LNCAP (cell line): ENCODE data around the gene SYN1.

Experiments used
- TF ChIP-seq, protein P1 (sequence below): fragments of 450-650 bp; IDR thresholded peaks from 2 replicates; pipeline ENCODE4 v1.5.1; 2017; ENCODE audit warnings: mild to moderate bottlenecking

SYN1 gene

DNA sequence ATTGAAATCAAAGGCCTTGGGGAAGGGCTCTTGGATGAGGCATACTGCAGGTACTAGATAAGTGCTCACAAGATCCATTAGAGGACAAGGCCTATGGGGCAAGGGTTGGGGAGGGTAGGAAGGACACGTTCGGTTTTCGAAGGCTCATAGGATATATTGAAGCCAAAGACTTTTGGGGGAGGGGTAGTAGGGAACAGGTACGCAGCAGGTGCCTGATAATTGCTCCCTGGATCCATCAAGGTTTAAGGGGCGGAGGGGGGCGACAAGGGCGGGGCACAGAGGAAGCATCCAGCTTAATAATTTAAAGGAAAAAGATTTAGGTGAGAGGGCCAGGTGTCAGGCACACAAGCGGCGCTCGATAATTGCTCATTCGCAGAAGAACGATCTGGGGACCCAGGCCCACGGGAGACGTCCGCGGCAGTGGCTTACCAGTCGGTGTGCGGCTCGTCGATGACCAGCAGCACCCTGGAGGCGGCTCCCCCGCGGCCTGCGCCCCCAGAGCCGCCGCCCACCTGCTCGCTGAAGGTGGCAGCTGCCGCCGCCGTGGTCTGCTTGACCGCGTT is 653 bp downstream of the SYN1 start:
- TF ChIP-seq, protein P1, sequence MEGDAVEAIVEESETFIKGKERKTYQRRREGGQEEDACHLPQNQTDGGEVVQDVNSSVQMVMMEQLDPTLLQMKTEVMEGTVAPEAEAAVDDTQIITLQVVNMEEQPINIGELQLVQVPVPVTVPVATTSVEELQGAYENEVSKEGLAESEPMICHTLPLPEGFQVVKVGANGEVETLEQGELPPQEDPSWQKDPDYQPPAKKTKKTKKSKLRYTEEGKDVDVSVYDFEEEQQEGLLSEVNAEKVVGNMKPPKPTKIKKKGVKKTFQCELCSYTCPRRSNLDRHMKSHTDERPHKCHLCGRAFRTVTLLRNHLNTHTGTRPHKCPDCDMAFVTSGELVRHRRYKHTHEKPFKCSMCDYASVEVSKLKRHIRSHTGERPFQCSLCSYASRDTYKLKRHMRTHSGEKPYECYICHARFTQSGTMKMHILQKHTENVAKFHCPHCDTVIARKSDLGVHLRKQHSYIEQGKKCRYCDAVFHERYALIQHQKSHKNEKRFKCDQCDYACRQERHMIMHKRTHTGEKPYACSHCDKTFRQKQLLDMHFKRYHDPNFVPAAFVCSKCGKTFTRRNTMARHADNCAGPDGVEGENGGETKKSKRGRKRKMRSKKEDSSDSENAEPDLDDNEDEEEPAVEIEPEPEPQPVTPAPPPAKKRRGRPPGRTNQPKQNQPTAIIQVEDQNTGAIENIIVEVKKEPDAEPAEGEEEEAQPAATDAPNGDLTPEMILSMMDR: no peak

DNA sequence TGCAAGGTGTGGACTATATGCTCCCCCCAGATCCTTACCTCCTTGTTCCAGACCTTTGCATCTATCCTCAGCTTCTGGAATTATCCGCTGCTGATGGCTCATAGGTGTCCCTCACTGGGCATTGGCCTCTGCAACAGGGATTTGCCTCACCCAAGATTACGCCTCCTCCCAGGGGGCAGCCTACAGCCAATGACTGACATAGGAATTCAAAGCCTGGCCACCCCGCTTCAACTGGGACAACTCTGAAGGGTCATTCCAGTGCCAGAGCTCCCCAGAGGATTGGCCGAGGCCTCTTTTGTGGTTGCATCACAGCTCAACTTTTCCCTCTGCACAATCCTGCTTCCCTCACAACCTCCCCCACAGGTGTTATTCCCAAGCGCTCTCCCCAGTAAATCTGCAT is 5.0 kb downstream of the SYN1 start:
- TF ChIP-seq, protein P1: no peak

DNA sequence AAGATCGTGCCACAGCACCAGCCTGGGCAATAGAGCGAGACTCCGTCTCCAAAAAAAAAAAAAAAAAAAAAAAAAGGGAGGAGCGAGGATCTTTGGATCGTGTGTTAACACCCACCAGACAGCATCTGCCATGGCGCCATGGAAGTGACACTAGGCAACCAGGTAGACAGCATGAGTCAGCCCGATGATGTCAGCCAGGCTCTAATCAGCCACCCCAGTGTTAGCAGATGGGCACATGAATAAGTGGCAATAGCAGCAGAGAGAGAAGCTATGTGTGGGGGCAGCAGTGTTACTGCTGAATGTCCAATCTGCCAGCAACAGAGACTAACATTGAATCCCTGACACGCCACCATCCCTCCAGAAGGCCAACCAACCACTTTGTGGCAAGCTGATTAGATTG is 6.6 kb downstream of the SYN1 start:
- TF ChIP-seq, protein P1: no peak

DNA sequence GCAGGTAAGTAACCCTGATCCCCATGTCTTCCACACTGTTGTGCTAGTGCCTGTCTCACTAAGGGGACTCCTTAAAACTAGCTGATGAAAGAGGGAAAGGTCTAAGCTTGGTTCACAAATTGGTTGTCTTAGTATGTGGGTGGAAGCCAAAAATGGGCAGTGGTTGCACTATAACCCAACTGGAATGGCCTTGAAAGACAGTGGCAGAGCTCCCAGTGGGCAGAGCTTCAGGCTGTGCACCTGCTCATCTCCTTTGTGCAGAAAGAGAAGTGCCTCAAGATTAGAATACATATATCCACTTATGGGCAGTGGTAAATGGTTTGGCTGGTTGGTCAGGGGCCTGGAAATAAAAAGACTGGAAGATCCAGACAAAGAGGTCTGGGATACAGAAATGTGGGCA is 7.2 kb downstream of the SYN1 start:
- TF ChIP-seq, protein P1: no peak

DNA sequence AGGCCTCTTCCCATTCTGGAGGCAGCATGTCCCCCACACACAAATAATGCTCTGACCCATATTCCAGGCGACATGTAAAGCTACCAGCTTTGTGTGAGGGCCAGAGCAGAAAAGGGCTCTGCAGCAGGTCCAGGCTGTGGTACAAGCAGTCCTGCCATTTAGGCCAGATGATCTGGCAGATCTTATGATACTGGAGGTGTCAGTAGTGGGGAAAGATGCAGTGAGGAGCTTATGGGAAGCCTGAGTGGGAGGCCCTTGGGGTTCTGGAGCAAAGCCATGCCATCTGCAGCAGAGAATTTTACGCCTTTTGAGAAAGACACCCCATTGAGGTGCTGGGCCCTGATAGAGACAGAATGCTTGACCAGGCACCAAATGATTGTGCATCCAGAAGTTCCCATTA is 7.7 kb downstream of the SYN1 start:
- TF ChIP-seq, protein P1: no peak

DNA sequence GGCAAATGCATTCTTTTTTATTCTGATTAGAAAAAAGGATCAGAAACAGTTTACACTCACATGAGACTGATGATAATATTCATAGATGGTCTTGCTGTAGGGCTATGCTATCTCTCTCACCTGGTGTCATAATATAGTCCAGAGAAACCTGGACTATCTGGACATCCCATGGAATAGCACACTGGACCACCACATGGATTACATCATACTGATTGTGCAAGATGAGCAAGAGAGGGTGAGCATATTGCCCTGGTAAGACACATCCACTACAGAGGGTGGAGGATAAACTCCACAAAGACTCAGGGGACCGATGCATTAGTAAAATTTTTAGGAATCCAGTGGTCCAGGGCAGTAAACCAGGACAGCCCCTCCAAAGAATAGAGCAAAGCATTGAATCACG is 8.2 kb downstream of the SYN1 start:
- TF ChIP-seq, protein P1: no peak

DNA sequence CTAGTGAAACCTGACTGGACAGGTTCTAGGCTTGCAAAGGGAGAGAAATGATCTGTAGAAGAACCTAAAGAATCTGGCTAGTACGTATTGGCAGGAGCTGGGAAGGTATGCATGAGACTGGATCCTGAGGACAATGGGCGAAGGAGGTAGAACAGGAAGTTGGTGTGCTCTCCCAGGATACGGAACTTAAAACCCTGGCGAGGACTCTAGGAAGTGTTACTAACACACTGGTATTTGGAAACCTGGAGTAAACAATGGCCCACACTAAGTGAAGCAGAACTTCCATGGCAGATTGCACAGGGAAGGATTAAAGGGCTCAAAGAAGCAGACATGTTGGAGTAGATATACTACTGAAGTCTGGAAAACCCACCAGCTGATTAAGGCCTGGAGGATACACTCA is 9.1 kb downstream of the SYN1 start:
- TF ChIP-seq, protein P1: no peak

DNA sequence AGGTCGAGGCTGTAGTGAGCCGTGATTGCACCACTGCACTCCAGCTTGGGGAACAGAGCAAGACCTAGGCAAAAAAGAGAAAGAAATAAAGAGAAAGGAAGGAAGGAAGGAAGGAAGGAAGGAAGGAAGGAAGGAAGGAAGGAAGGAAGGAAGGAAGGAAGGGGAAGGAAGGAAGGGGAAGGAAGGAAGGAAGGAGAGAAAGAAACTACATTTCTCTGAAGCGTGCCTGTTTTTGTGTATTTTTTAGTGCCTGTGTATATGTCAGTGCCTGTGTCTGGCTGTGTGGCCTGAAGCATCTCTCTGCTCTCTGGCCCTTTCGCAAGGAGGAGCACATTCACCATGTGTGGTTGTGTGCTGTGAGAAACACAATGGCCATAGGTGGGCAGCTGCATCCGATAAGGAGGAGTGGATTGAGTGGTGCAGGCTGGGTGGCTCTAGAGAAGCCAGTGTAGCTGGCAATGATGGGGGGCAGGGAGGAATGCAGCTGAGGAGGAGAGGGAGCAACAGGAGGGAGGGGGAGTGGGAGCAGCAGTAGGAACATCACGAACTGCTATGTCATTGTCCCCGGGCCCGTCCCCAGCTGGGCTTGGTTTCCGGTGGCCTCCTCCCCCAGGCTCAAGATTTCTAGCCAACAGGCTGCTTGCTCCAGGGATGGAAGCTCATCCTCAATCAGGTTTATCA is 11.4 kb downstream of the SYN1 start:
- TF ChIP-seq, protein P1: no peak
